HFFc6 (cell line): ENCODE measurements around the gene CEP192. TPM values are rescaled to one million over a fixed set of nuclear protein-coding genes. Genes with fewer than 3 reads are reported as not detected.
A peak's percentile ranks its signal among the peaks of the same experiment; 100 is the strongest.

ENCODE experiments used
- DNase-seq: peaks from one replicate; pipeline ENCODE4 v3.0.0-alpha.2; 2018
- H3K27ac Mint-ChIP-seq: 2 replicates; pipeline ENCODE4 v1.8.0; 2020; ENCODE audit warnings: mild to moderate bottlenecking, mixed read lengths
- H3K27me3 Mint-ChIP-seq: 2 replicates; pipeline ENCODE4 v1.8.0; 2021; ENCODE audit warnings: mild to moderate bottlenecking, moderate library complexity, mixed read lengths; ENCODE audit not compliant: insufficient read depth
- H3K36me3 Mint-ChIP-seq: 2 replicates; pipeline ENCODE4 v1.8.0; 2021; ENCODE audit warnings: low read depth, mixed read lengths
- H3K4me1 Mint-ChIP-seq: 2 replicates; pipeline ENCODE4 v1.8.0; 2020; ENCODE audit warnings: low read depth, mixed read lengths
- H3K4me3 Mint-ChIP-seq: 2 replicates; pipeline ENCODE4 v1.8.0; 2020; ENCODE audit warnings: mild to moderate bottlenecking, moderate library complexity, mixed read lengths
- H3K9me3 Mint-ChIP-seq: 2 replicates; pipeline ENCODE4 v1.8.0; 2020; ENCODE audit warnings: mild to moderate bottlenecking, mixed read lengths
- CTCF ChIP-seq: fragments of 200-600 bp; sonication (generic); IDR thresholded peaks from 2 replicates; pipeline ENCODE4 v1.5.0; 2021; ENCODE audit warnings: antibody characterized with exemption, mild to moderate bottlenecking
- total RNA-seq, 6 experiments: library from RNA; stranded (reverse); fragmentation: NEBNext Ultra II Directional; extraction: Animal tissue kit (Norgen Biotek cat#: 25700); gene quantifications; 2 replicates in 1 of 6; 3 replicates in 5 of 6; pipeline ENCODE4 v1.2.3, GENCODE V29; 2021

CEP192 gene
- total RNA-seq, 6 experiments from 2014 or later = 15.1 to 21.0 (median 18.4) TPM

GRCh38 chr18:13125191-13125590 lies 134.0 kb downstream of the CEP192 start:
- H3K36me3 Mint-ChIP-seq = peaks cover 8% of the 10 kb centered on the region; the same call in 1 of the 2 replicates
- DNase-seq = no peak
- peaks cover 12% of the 10 kb centered on the region for H3K4me1 Mint-ChIP-seq
- no peak for TF ChIP-seq CTCF
- H3K4me3 Mint-ChIP-seq = no peak overlapping the region
- H3K9me3 Mint-ChIP-seq = no peaks in the 10 kb centered on the region
- H3K27me3 Mint-ChIP-seq = no peaks in the 10 kb centered on the region; the same call in 1 of the 2 replicates
- H3K27ac Mint-ChIP-seq = no peak overlapping the region

- H3K4me3 Mint-ChIP-seq = no peak overlapping the region
- H3K9me3 Mint-ChIP-seq = no peaks in the 10 kb centered on the region
- no peak for DNase-seq
- peaks cover 12% of the 10 kb centered on the region; the same call in 1 of the 2 replicates for H3K36me3 Mint-ChIP-seq
- no peaks in the 10 kb centered on the region for H3K4me1 Mint-ChIP-seq
- no peak for TF ChIP-seq CTCF
- H3K27ac Mint-ChIP-seq = no peak overlapping the region
- no peaks in the 10 kb centered on the region for H3K27me3 Mint-ChIP-seq
Measured at GRCh38 chr18:13126966-13127598, 135.9 kb downstream of the CEP192 start.

GRCh38 chr18:13131283-13131682 lies 140.1 kb downstream of the CEP192 start:
- H3K36me3 Mint-ChIP-seq = peaks cover 21% of the 10 kb centered on the region
- no peak for TF ChIP-seq CTCF
- no peak for DNase-seq
- H3K4me1 Mint-ChIP-seq = peaks cover 6% of the 10 kb centered on the region; the same call in 1 of the 2 replicates
- H3K27ac Mint-ChIP-seq = no peak overlapping the region
- peaks cover 12% of the 10 kb centered on the region for H3K9me3 Mint-ChIP-seq
- H3K4me3 Mint-ChIP-seq = no peak overlapping the region
- peaks cover 6% of the 10 kb centered on the region; the same call in 1 of the 2 replicates for H3K27me3 Mint-ChIP-seq

DNA sequence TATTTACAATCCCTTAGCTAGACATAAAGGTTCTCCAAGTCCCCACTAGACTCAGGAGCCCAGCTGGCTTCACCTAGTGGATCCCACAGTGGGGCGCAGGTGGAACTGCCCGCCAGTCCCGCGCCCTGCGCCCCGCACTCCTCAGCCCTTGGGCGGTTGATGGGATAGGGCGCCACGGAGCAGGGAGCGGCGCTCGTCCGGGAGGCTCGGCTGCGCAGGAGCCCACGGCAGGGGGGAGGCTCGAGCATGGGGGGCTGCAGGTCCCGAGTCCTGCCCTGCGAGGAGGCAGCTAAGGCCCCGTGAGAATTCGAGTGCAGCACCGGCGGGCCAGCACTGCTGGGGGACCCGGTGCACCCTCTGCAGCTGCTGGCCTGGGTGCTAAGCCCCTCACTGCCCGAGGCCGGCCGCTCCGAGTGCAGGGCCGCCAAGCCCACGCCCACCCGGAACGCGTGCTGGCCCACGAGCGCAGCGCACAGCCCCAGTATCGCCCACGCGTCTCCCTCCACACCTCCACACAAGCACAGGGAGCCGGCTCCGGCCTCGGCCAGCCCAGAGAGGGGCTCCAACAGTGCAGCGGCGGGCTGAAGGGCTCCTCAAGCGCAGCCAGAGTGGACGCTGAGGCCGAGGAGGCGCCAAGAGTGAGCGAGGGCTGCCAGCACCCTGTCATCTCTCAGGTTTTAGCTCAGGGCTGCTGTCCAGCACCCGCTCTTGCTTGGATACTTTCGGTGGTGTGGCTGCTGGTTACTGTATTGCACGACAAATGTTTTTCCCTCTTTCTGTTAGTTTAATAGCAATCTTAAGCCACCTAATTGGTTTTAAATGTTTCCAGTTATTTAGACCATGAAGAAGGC lies 143.6 kb downstream of the CEP192 start:
- Mint-ChIP-seq H3K9me3 (peaks cover 12% of the 10 kb centered on the region), H3K4me1 (peaks cover 12% of the 10 kb centered on the region), H3K27ac (no peak overlapping the region), H3K36me3 (peaks cover 17% of the 10 kb centered on the region), H3K27me3 (peaks cover 13% of the 10 kb centered on the region), H3K4me3 (no peak overlapping the region)
- no peak for TF ChIP-seq CTCF
- no peak for DNase-seq

GRCh38 chr18:13136056-13136903 lies 145.1 kb downstream of the CEP192 start:
- H3K27me3 Mint-ChIP-seq = peaks cover 13% of the 10 kb centered on the region
- peak overlapping the region; percentile 80; the same call in 1 of the 2 replicates for H3K4me3 Mint-ChIP-seq
- H3K36me3 Mint-ChIP-seq = peaks cover 9% of the 10 kb centered on the region; the same call in 1 of the 2 replicates
- no peak overlapping the region for H3K27ac Mint-ChIP-seq
- DNase-seq = no peak
- H3K9me3 Mint-ChIP-seq = peaks cover 12% of the 10 kb centered on the region
- TF ChIP-seq CTCF = no peak
- peaks cover 13% of the 10 kb centered on the region for H3K4me1 Mint-ChIP-seq
